GM20000 (cell line): ENCODE data around the gene SYTL3.

ENCODE experiments used
- DNase-seq: peaks from one replicate; pipeline ENCODE4 v3.0.0; 2012; ENCODE audit warnings: low spot score
- TF ChIP-seq, protein P1 (sequence below): IDR thresholded peaks from 2 replicates; pipeline ENCODE4 v1.5.1; 2012; ENCODE audit warnings: mild to moderate bottlenecking, control low read depth; ENCODE audit errors: extremely low read depth, missing control alignments

The SYTL3 gene

DNA sequence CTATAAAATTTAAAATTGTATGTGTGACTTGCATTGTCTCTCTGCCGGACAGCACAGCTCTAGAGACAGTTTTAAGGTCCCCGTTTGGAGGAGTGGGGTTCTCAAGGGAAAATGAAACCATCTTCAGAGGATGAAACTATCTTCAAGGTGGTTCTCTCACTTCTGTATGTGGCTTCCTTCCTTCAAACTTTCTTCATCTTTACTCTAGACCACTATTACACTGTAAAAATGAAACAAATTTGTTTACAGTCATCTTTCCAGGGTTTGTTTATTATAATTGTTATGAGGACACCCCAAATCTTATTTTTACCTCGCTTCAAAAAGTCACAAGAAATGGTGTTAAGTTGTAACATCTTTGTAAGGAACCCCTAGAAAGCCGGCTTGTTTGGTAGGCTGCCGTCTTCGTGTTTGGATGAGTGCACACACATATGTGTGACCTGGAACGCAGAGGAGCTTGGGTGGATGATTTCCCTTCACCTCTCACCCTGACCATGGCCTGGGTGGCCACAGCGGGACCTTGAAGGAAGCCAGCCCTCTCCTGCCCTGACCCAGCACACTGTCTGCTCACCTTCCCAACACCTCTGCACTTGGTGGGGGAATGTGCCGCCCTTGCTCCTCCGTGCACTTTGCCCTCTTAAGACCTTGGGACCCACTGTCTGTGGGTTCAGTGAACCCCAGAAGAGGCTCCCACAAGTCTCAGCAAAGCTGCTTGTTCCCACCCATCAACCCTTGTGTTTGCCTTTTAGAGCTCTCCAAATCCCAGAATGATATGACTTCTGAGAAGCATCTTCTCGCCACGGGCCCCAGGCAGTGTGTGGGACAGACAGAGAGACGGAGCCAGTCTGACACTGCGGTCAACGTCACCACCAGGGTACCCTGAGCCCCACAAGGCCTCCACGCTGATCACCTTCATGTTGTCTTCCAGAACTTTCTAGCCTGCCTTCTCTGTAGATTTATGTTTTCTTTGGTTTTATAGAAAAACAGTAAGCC, 67.8 kb downstream of the SYTL3 start:
- TF ChIP-seq, protein P1, sequence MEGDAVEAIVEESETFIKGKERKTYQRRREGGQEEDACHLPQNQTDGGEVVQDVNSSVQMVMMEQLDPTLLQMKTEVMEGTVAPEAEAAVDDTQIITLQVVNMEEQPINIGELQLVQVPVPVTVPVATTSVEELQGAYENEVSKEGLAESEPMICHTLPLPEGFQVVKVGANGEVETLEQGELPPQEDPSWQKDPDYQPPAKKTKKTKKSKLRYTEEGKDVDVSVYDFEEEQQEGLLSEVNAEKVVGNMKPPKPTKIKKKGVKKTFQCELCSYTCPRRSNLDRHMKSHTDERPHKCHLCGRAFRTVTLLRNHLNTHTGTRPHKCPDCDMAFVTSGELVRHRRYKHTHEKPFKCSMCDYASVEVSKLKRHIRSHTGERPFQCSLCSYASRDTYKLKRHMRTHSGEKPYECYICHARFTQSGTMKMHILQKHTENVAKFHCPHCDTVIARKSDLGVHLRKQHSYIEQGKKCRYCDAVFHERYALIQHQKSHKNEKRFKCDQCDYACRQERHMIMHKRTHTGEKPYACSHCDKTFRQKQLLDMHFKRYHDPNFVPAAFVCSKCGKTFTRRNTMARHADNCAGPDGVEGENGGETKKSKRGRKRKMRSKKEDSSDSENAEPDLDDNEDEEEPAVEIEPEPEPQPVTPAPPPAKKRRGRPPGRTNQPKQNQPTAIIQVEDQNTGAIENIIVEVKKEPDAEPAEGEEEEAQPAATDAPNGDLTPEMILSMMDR: no peak
- DNase-seq: peak; percentile 71

DNA sequence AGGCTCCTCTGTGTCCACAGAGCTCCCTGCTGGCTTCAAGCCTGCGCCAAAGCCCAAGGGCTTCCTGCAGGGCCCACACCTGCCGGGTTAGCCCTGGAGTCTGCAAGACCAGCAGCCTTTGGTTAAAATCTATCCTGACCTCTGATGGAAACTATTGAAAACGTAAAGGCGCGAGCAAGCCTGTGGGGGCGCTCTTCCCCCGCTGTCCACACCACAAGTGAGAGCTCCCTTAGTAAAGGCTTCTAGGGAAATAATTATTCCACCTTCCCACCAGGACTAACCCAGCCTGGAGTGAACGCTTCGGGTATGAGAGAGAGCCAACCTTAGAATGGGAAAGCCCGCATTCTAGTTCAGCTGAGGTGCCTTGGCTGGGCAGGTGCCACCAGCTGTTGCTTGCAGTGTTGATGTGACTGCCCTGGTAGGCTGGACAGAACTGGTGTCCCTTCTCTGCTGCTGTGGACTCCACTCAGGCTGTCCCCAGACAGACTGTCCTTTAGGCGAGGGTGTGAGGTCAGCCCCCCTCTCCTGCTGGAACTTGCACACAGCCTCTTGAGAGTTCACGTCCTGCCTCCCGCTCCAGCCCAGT, 68.7 kb downstream of the SYTL3 start:
- TF ChIP-seq, protein P1: no peak
- DNase-seq: no peak

DNA sequence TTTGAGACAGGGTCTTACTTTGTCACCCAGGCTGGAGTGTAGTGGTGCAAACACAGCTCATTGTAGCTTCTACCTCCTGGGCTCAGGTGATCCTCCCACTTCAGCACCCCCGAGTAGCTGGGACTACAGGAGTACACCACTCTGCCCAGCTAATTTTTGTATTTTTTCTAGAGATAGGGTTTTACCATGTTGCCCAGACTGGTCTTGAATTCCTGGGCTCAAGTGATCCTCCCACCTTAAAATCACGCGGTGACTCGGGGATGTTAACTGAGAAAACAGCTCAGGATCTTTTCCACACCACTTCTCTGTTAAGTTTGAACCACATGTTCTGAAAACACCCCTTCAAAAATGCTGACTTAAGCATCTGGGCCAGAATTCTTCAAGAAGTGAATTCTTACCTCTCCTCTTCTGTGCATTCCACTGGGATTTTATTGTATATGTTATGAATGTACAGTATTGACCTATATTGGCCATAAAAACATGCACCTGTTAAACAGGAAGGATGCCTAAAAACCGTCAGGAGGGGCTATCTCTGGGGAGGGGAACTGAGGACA, 72.4 kb downstream of the SYTL3 start:
- TF ChIP-seq, protein P1: no peak
- DNase-seq: no peak

DNA sequence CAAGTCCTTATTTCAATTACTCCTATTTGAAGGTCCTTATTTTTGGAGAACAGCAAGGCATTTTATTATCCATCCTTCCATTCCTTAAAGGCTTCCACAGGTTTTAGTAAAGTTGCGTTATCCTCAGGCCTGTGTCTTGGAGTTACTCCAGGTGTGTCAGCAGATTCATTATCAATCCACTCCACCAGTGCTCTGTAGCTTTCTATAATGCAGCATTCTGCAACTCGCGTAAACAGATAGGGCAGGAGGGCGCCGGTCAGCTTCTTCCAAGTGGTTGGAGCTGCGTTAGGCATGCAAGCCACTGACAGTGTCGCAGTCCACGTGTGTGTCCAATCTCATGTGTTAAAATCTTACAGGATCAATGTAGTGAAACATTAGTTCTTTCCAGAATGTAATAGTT, 75.8 kb downstream of the SYTL3 start:
- TF ChIP-seq, protein P1: no peak
- no peak for DNase-seq

DNA sequence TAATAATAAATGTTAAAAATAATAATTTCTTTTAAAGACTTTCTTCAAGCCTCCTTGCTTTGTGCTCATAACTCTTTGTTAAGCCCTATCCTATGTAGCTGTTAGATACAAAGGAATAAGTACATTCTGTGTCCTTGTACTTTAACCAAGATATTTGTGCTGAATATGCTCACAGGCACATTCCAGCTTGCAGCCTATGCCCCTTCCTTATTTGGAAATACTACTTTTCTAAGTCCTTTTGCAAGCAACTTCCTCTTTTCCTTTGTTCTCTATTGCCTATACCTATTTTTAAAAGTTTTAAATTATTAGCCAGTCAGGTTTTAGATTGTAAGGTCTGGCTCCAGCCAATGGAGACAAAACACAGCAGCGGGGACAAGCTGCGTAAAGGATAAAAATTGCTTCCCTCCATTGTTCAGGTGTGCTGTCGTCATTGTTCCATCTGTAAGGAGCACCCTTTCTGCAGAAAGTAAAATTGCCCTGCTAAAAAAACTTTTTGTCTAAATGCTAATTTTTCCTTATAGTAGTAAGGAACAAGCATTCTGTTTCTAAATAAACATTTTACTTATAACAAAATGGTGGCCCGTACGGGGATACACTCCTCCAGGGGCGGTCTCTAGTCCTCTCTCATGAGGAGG, 80.2 kb downstream of the SYTL3 start:
- DNase-seq: no peak
- TF ChIP-seq, protein P1: no peak

DNA sequence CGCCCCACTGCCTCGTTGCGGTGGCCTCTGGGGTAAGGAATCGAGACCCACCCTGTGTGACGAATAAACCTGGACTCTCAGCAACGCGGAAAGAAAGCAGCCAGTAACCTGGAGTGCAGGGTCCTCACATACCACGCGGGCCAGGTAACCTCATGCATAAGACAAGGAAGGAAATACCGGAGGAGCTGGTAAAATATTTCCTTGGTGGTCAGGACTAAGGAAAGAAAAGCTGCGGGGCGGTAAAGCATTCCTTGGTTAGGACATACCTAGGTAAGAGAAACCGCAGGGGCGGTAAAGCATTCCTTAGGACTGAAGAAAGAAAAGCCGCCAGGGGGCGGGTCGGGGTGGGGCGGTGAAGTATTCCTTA, 80.7 kb downstream of the SYTL3 start:
- no peak for DNase-seq
- TF ChIP-seq, protein P1: no peak
